ENCODE results near the gene ATXN1. TPM values are rescaled to one million over a fixed set of nuclear protein-coding genes. Genes with fewer than 3 reads are reported as not detected.

ATXN1 gene
- total and polyA plus RNA-seq, 2 of the 8 experiments (the other 6 are each of a cell fraction or from before 2014, with no cell fraction given) = 1.6 to 4.0 TPM

GRCh38 chr6:16369989-16370388, 391.3 kb downstream of the ATXN1 start:
- no peak overlapping the region for H2BK20ac ChIP-seq (ENCODE audit: low read length)
- no peak overlapping the region for H2AK5ac ChIP-seq (ENCODE audit: low read depth, low read length)
- DNase-seq (ENCODE audit: low read depth in 1 of 2, low spot score in 2 of 2) (no peak), FAIRE-seq (no peak)
- no peak overlapping the region for H2AFZ ChIP-seq (ENCODE audit: low read length)
- H3K79me2 ChIP-seq (ENCODE audit: control insufficient read depth in 1 of 2, insufficient read depth in 2 of 2, low read length in 2 of 2) = no peaks in the 10 kb centered on the region
- 85% methylated on average over 5 of the region's 5 CpGs; no CpG with 5 or more reads in 1 of the 2 experiments for WGBS, 2 experiments (ENCODE audit: extremely low coverage in 1 of 2, insufficient coverage in 1 of 2, insufficient read length in 1 of 2, insufficient replicate concordance in 2 of 2, low coverage in 1 of 2, low lambda C conversion rate in 2 of 2, missing lambda C conversion rate in 1 of 2)
- H4K91ac ChIP-seq (replicated peaks; ENCODE audit: insufficient read length, low read length) = no peak overlapping the region
- H3K79me1 ChIP-seq (ENCODE audit: low read depth, low read length) = no peaks in the 10 kb centered on the region
- no peak overlapping the region for H4K8ac ChIP-seq (ENCODE audit: extremely low read depth, insufficient read depth, low read length)
- H4K20me1 ChIP-seq (replicated peaks in 1 of 2; ENCODE audit: control insufficient read depth in 1 of 2, insufficient read depth in 2 of 2, low read length in 2 of 2) = no peaks in the 10 kb centered on the region
- no peaks in the 10 kb centered on the region for H3K36me3 ChIP-seq (ENCODE audit: control insufficient read depth in 2 of 4, insufficient read depth in 4 of 4, low read length in 3 of 4)
- no peak overlapping the region for H3K27ac ChIP-seq (ENCODE audit: low read depth, low read length)
- H4K5ac ChIP-seq (ENCODE audit: insufficient read length, low read depth, low read length) = no peak overlapping the region
- H3K56ac ChIP-seq (replicated peaks; ENCODE audit: insufficient read length, low read depth, low read length) = no peak overlapping the region
- H2BK5ac ChIP-seq (ENCODE audit: low read depth, low read length) = no peak overlapping the region
- no peak overlapping the region for H3K4me3 ChIP-seq (ENCODE audit: extremely low read depth in 1 of 4, insufficient read depth in 2 of 4, low read depth in 3 of 4, low read length in 4 of 4)
- ChIA-PET CTCF (ENCODE audit: partially characterized antibody) (interaction anchor here (1.4 kb wide), 1 partner anchor 12 kb away, joined by 3 read pairs; no protein-coding TSS in a partner anchor), POLR2A (ENCODE audit: partially characterized antibody) (no interaction called here)
- no peaks in the 10 kb centered on the region for H3K27me3 ChIP-seq (replicated peaks in 1 of 4; ENCODE audit: control insufficient read depth in 3 of 4, extremely low read depth in 1 of 4, insufficient read depth in 3 of 4, low read length in 3 of 4)
- no peaks in the 10 kb centered on the region; a peak in 1 of 7 replicates for H3K4me1 ChIP-seq (replicated peaks in 1 of 4; ENCODE audit: control insufficient read depth in 3 of 4, insufficient read depth in 4 of 4, low read length in 3 of 4)
- no peak overlapping the region for H3K18ac ChIP-seq (ENCODE audit: extremely low read depth, low read length)
- no peak overlapping the region for H3K4me2 ChIP-seq (ENCODE audit: insufficient read depth in 1 of 2, low read depth in 2 of 2, low read length in 2 of 2)
- no peak overlapping the region for H3K23ac ChIP-seq (ENCODE audit: insufficient read length)
- H2BK15ac ChIP-seq (ENCODE audit: low read length) = no peak overlapping the region
- H2BK120ac ChIP-seq (replicated peaks; ENCODE audit: low read depth, low read length) = no peak overlapping the region
- H3K23me2 ChIP-seq (ENCODE audit: low read depth, low read length) = no peaks in the 10 kb centered on the region
- no peak overlapping the region for H3K14ac ChIP-seq (ENCODE audit: insufficient read length)
- H3K9me3 ChIP-seq (ENCODE audit: insufficient read depth in 2 of 2, low read depth in 1 of 2, low read length in 1 of 2) = no peaks in the 10 kb centered on the region
- no peak for TF ChIP-seq RBBP5 (IDR thresholded peaks at IDR 0.05; ENCODE audit: borderline replicate concordance, low read depth, low read length)
- no peak for TF ChIP-seq SUZ12 (IDR thresholded peaks at IDR 0.05; ENCODE audit: low read length)
- no peak for TF ChIP-seq CEBPB (IDR thresholded peaks at IDR 0.05; ENCODE audit: low read depth, low read length)
- TF ChIP-seq RXRA (IDR thresholded peaks at IDR 0.05; ENCODE audit: insufficient read depth, low read depth, low read length) = no peak
- no peak for TF ChIP-seq CTCF (IDR thresholded peaks at IDR 0.05; ENCODE audit: control extremely low read depth in 1 of 3, insufficient read depth in 1 of 3, low read depth in 1 of 3, low read length in 3 of 3)
- no peak for TF ChIP-seq CHD2 (IDR thresholded peaks at IDR 0.05; ENCODE audit: low read length)
- no peak for TF ChIP-seq KDM1A (IDR thresholded peaks at IDR 0.05; ENCODE audit: borderline replicate concordance, low read length)
- no peak for TF ChIP-seq HDAC2 (IDR thresholded peaks at IDR 0.05; ENCODE audit: borderline replicate concordance in 1 of 2, low read depth in 2 of 2, low read length in 2 of 2)
- no peak for TF ChIP-seq FOSL1 (IDR thresholded peaks at IDR 0.05; ENCODE audit: insufficient read depth, low read depth, low read length)
- no peak for TF ChIP-seq BCL11A (IDR thresholded peaks at IDR 0.05; ENCODE audit: low read depth in 2 of 2, low read length in 2 of 2)
- no peak for TF ChIP-seq CBX5 (IDR thresholded peaks at IDR 0.05; ENCODE audit: low read depth, low read length)
- H3K4ac ChIP-seq (replicated peaks; ENCODE audit: insufficient read length, low read depth, low read length) = no peak overlapping the region
- H2BK12ac ChIP-seq (ENCODE audit: low read depth, low read length) = no peak overlapping the region
- no peak overlapping the region for H3K9ac ChIP-seq (replicated peaks in 1 of 4; ENCODE audit: extremely low read depth in 1 of 4, low read depth in 3 of 4, low read length in 3 of 4)
